CD4-positive, CD25-positive, alpha-beta regulatory T cell (primary cell): ENCODE results near the gene CCHCR1. TPM values are rescaled to one million over a fixed set of nuclear protein-coding genes. Genes with fewer than 3 reads are reported as not detected.

Source experiments
- ATAC-seq, 2 donors: fragments of 150-1000 bp; cut with Tn5 transposase; one replicate each; pipeline ENCODE4 v1.10.0; 2021; ENCODE audit warnings: low read depth in 2 of 2, moderate number of reproducible peaks in 2 of 2, moderate library complexity in 1 of 2
- DNase-seq, 3 donors: peaks; one replicate each; pipeline versions ENCODE4 v3.0.0 to v3.0.0-alpha.2; 2012 to 2022; ENCODE audit warnings: mixed read lengths in 1 of 3
- H3K27ac ChIP-seq: one replicate; pipeline ENCODE4 v1.7.0; 2013; ENCODE audit warnings: mild to moderate bottlenecking, low read length; ENCODE audit not compliant: insufficient read depth, poor library complexity, severe bottlenecking
- H3K27me3 ChIP-seq: one replicate; pipeline ENCODE4 v1.7.0; 2013; ENCODE audit warnings: low read length; ENCODE audit not compliant: control insufficient read depth, insufficient read depth
- H3K36me3 ChIP-seq: one replicate; pipeline ENCODE4 v1.7.0; 2013; ENCODE audit warnings: mild to moderate bottlenecking, low read length, moderate library complexity; ENCODE audit not compliant: control insufficient read depth, insufficient read depth
- H3K4me1 ChIP-seq: 2 replicates; pipeline ENCODE4 v1.7.0; 2013; ENCODE audit warnings: mild to moderate bottlenecking, low read length; ENCODE audit not compliant: insufficient read depth, control insufficient read depth, poor library complexity, severe bottlenecking
- H3K4me3 ChIP-seq: one replicate; pipeline ENCODE4 v1.7.0; 2013; ENCODE audit warnings: low read depth, mild to moderate bottlenecking, low read length, moderate library complexity
- H3K9me3 ChIP-seq, 2 experiments: 1 replicate in 1 of 2; 2 replicates in 1 of 2; pipeline ENCODE4 v1.7.0; 2013; ENCODE audit warnings: low read length in 2 of 2, mild to moderate bottlenecking in 1 of 2, moderate library complexity in 1 of 2; ENCODE audit not compliant: control insufficient read depth in 2 of 2
- H3K27ac Mint-ChIP-seq, 3 donors: one replicate each; pipeline ENCODE4 v1.8.0; 2020 to 2022; ENCODE audit warnings: mild to moderate bottlenecking in 3 of 3, mixed read lengths in 3 of 3, moderate library complexity in 2 of 3
- H3K27me3 Mint-ChIP-seq: one replicate; pipeline ENCODE4 v1.8.0; 2022; ENCODE audit warnings: mild to moderate bottlenecking, mixed read lengths
- H3K36me3 Mint-ChIP-seq: one replicate; pipeline ENCODE4 v1.8.0; 2020; ENCODE audit warnings: mixed read lengths
- H3K4me1 Mint-ChIP-seq, 4 donors: one replicate each; pipeline ENCODE4 v1.8.0; 2020 to 2022; ENCODE audit warnings: mixed read lengths in 4 of 4, mild to moderate bottlenecking in 1 of 4
- H3K4me3 Mint-ChIP-seq, 4 donors: one replicate each; pipeline ENCODE4 v1.8.0; 2020 to 2022; ENCODE audit warnings: mild to moderate bottlenecking in 4 of 4, mixed read lengths in 4 of 4, moderate library complexity in 3 of 4
- H3K9me3 Mint-ChIP-seq, 7 donors: one replicate each; pipeline ENCODE4 v1.8.0; 2020 to 2022; ENCODE audit warnings: mixed read lengths in 7 of 7, mild to moderate bottlenecking in 3 of 7, moderate library complexity in 2 of 7
- polyA plus RNA-seq, 4 donors: library from polyadenylated mRNA; unstranded; fragments of 300-500 nt; fragmentation: Illumina TruSeq; gene quantifications; one replicate each; pipeline ENCODE4 v1.2.3, GENCODE V29; 2021
- total RNA-seq: library from RNA; stranded (reverse); gene quantifications from one replicate; pipeline ENCODE4 v1.2.3, GENCODE V29; 2022

Gene CCHCR1
- total and polyA plus RNA-seq, 5 donors from 2014 or later: 3.5 to 27.2 (median 6.6) TPM

GRCh38 chr6:31096656-31097055 lies 60.9 kb downstream of the CCHCR1 start:
- Histone ChIP-seq H3K27ac (no peak overlapping the region), H3K27me3 (no peaks in the 10 kb centered on the region), H3K36me3 (no peaks in the 10 kb centered on the region), H3K9me3 (no peaks in the 10 kb centered on the region), H3K4me3 (no peak overlapping the region), H3K4me1 (peaks cover 40% of the 10 kb centered on the region)
- DNase-seq (no peak), ATAC-seq (no peak)
- Mint-ChIP-seq H3K9me3 (peaks cover 0 to 3% (median 0%) of the 10 kb centered on the region in 7 donors), H3K36me3 (no peaks in the 10 kb centered on the region), H3K27ac (no peak overlapping the region), H3K4me3 (peak overlapping the region in 1 of 4 donors; percentile 13), H3K4me1 (peaks cover 26 to 57% (median 33%) of the 10 kb centered on the region in 4 donors), H3K27me3 (peaks cover 15% of the 10 kb centered on the region)

GRCh38 chr6:31096215-31096614 lies 61.4 kb downstream of the CCHCR1 start:
- Histone ChIP-seq H3K36me3 (no peaks in the 10 kb centered on the region), H3K4me3 (no peak overlapping the region), H3K27ac (no peak overlapping the region), H3K4me1 (peaks cover 40% of the 10 kb centered on the region), H3K27me3 (no peaks in the 10 kb centered on the region), H3K9me3 (no peaks in the 10 kb centered on the region)
- Mint-ChIP-seq H3K27ac (peak overlapping the region in 2 of 3 donors; percentile 38 to 96), H3K4me3 (peak overlapping the region in 2 of 4 donors; percentile 43 to 53), H3K9me3 (peaks cover 0 to 3% (median 0%) of the 10 kb centered on the region in 7 donors), H3K36me3 (no peaks in the 10 kb centered on the region), H3K4me1 (peaks cover 26 to 62% (median 33%) of the 10 kb centered on the region in 4 donors), H3K27me3 (peaks cover 15% of the 10 kb centered on the region)
- ATAC-seq (no peak), DNase-seq (no peak)

- Histone ChIP-seq H3K4me3 (peak overlapping the region; percentile 47), H3K27me3 (no peaks in the 10 kb centered on the region), H3K36me3 (no peaks in the 10 kb centered on the region), H3K4me1 (peaks cover 40% of the 10 kb centered on the region), H3K9me3 (no peaks in the 10 kb centered on the region), H3K27ac (peak overlapping the region; percentile 44)
- ATAC-seq: peak; percentile 92 to 94
- peaks cover 0 to 2% (median 0%) of the 10 kb centered on the region in 7 donors for H3K9me3 Mint-ChIP-seq
- H3K27ac Mint-ChIP-seq: peak overlapping the region; percentile 89 to 100 (median 90)
- peak overlapping the region; percentile 38 to 80 (median 74) for H3K4me3 Mint-ChIP-seq
- H3K36me3 Mint-ChIP-seq: no peaks in the 10 kb centered on the region
- DNase-seq: peak in 2 of 3 donors; percentile 65 to 91
- peaks cover 17 to 67% (median 33%) of the 10 kb centered on the region in 4 donors for H3K4me1 Mint-ChIP-seq
- H3K27me3 Mint-ChIP-seq: no peaks in the 10 kb centered on the region
Measured at GRCh38 chr6:31094389-31094881, 63.2 kb downstream of the CCHCR1 start.

- no peaks in the 10 kb centered on the region for H3K36me3 Mint-ChIP-seq
- ATAC-seq: no peak
Measured at GRCh38 chr6:31092769-31093505, 64.7 kb downstream of the CCHCR1 start.

More at GRCh38 chr6:31092769-31093505, 64.7 kb downstream of the CCHCR1 start:
- Histone ChIP-seq H3K4me1 (peaks cover 40% of the 10 kb centered on the region), H3K4me3 (no peak overlapping the region), H3K27me3 (no peaks in the 10 kb centered on the region), H3K9me3 (no peaks in the 10 kb centered on the region), H3K27ac (no peak overlapping the region), H3K36me3 (no peaks in the 10 kb centered on the region)
- Mint-ChIP-seq H3K4me1 (peaks cover 16 to 61% (median 33%) of the 10 kb centered on the region in 4 donors), H3K27ac (peak overlapping the region in 1 of 3 donors; percentile 91), H3K9me3 (peaks cover 0 to 2% (median 0%) of the 10 kb centered on the region in 7 donors), H3K27me3 (no peaks in the 10 kb centered on the region), H3K4me3 (peak overlapping the region in 1 of 4 donors; percentile 21)
- no peak for DNase-seq

Other genes with a start within 250 kb of the CCHCR1 start
- gene GTF2H4, start 249.6 kb downstream of the CCHCR1 start, total RNA-seq: 15.5 TPM
- gene GTF2H4, start 249.6 kb downstream of the CCHCR1 start, polyA plus RNA-seq: 1 to 10 TPM; 6.8 to 7.8 (median 7.0) TPM
- gene VARS2, start 243.6 kb downstream of the CCHCR1 start, total RNA-seq: 19.8 TPM
- gene VARS2, start 243.6 kb downstream of the CCHCR1 start, polyA plus RNA-seq: 10 to 100 TPM; 12.9 to 20.7 (median 15.9) TPM
- gene SFTA2, start 225.6 kb downstream of the CCHCR1 start, total RNA-seq: not detected
- gene SFTA2, start 225.6 kb downstream of the CCHCR1 start, polyA plus RNA-seq: under 1 TPM in 2 of 4 donors, not detected in 2; 0.25 to 0.32 TPM
- gene MUCL3, start 216.8 kb downstream of the CCHCR1 start, total RNA-seq: not detected
- not detected for gene MUCL3, start 216.8 kb downstream of the CCHCR1 start, polyA plus RNA-seq
- gene MUC21, start 174.1 kb downstream of the CCHCR1 start, total RNA-seq: not detected
- gene MUC21, start 174.1 kb downstream of the CCHCR1 start, polyA plus RNA-seq: not detected
- not detected for gene MUC22, start 147.3 kb downstream of the CCHCR1 start, total RNA-seq
- gene MUC22, start 147.3 kb downstream of the CCHCR1 start, polyA plus RNA-seq: not detected
- gene C6orf15, start 45.2 kb downstream of the CCHCR1 start, total RNA-seq: not detected
- not detected for gene C6orf15, start 45.2 kb downstream of the CCHCR1 start, polyA plus RNA-seq
- gene PSORS1C1, start 43.0 kb downstream of the CCHCR1 start, total RNA-seq: not detected
- gene PSORS1C1, start 43.0 kb downstream of the CCHCR1 start, polyA plus RNA-seq: not detected
- gene CDSN, start 37.4 kb downstream of the CCHCR1 start, total RNA-seq: not detected
- not detected for gene CDSN, start 37.4 kb downstream of the CCHCR1 start, polyA plus RNA-seq
- gene PSORS1C2, start 18.7 kb downstream of the CCHCR1 start, total RNA-seq: not detected
- gene PSORS1C2, start 18.7 kb downstream of the CCHCR1 start, polyA plus RNA-seq: not detected
- 10.9 TPM for gene TCF19, start 787 bp upstream of the CCHCR1 start, total RNA-seq
- 10 to 100 TPM in 2 of 4 donors, 1 to 10 TPM in 2; 8.3 to 13.3 (median 11.2) TPM for gene TCF19, start 787 bp upstream of the CCHCR1 start, polyA plus RNA-seq
- gene POU5F1, start 12.9 kb upstream of the CCHCR1 start, total RNA-seq: not detected
- under 1 TPM in 1 of 4 donors, not detected in 3; 0.27 TPM for gene POU5F1, start 12.9 kb upstream of the CCHCR1 start, polyA plus RNA-seq
- 2,142 TPM for gene HLA-C, start 114.3 kb upstream of the CCHCR1 start, total RNA-seq
- 1,000 to 10,000 TPM; 1,832 to 3,568 (median 2,760) TPM for gene HLA-C, start 114.3 kb upstream of the CCHCR1 start, polyA plus RNA-seq
- gene HLA-B, start 199.4 kb upstream of the CCHCR1 start, total RNA-seq: 8,618 TPM
- 1,000 to 10,000 TPM; 4,778 to 8,292 (median 6,791) TPM for gene HLA-B, start 199.4 kb upstream of the CCHCR1 start, polyA plus RNA-seq
- 15.9 TPM for gene MICA, start 245.8 kb upstream of the CCHCR1 start, total RNA-seq
- 10 to 100 TPM in 1 of 4 donors, 1 to 10 TPM in 3; 6.4 to 10.6 (median 7.5) TPM for gene MICA, start 245.8 kb upstream of the CCHCR1 start, polyA plus RNA-seq